ENCODE measurements around the gene LSAMP. TPM values are rescaled to one million over a fixed set of nuclear protein-coding genes. Genes with fewer than 3 reads are reported as not detected.

The LSAMP gene
- total and polyA plus RNA-seq, 2 donors (not counting 1 experiment from before 2014, with no cell fraction given) = not detected

GRCh38 chr3:115768661-115769060, 676.6 kb downstream of the LSAMP start:
- H3K36me3 ChIP-seq (replicated peaks in 1 of 2; ENCODE audit: control extremely low read depth in 1 of 2, control insufficient read depth in 1 of 2, extremely low read depth in 1 of 2, insufficient read depth in 2 of 2, low read length in 1 of 2) = no peaks in the 10 kb centered on the region
- no peak overlapping the region for H3K4me2 ChIP-seq (replicated peaks; ENCODE audit: low read depth, low read length, poor library complexity, severe bottlenecking)
- ChIA-PET CTCF (interaction anchor here (1.0 kb wide), 1 partner anchor 16 kb away, joined by 4 read pairs; no protein-coding TSS in a partner anchor), POLR2A (no interaction called here)
- H3K9ac ChIP-seq (ENCODE audit: low read length) = no peak overlapping the region
- no peak overlapping the region for H2AFZ ChIP-seq (ENCODE audit: insufficient read depth, low read depth, low read length, poor library complexity, severe bottlenecking)
- intact Hi-C loops (cut with micrococcal nuclease) = loop anchor here (10.0 kb wide), 1 partner anchor 54 kb away; no protein-coding TSS in a partner anchor
- 100% methylated on average over 1 of the region's 3 CpGs for WGBS (ENCODE audit: insufficient coverage)
- Mint-ChIP-seq H3K4me3 (no peak overlapping the region), H3K27ac (no peak overlapping the region), H3K9me3 (ENCODE audit: insufficient read depth) (no peaks in the 10 kb centered on the region), H3K4me1 (no peaks in the 10 kb centered on the region), H3K27me3 (peaks cover 25% of the 10 kb centered on the region)
- H3K27ac ChIP-seq (ENCODE audit: low read length in 2 of 2) = no peak overlapping the region
- no peaks in the 10 kb centered on the region for H3K4me1 ChIP-seq (ENCODE audit: control insufficient read depth in 2 of 2, insufficient read depth in 2 of 2, low read length in 2 of 2)
- H3K4me3 ChIP-seq (ENCODE audit: control extremely low read depth in 1 of 5, extremely low read depth in 1 of 5, insufficient read depth in 1 of 5, low read depth in 2 of 5, low read length in 4 of 5) = no peak overlapping the region
- no peaks in the 10 kb centered on the region for H4K20me1 ChIP-seq (ENCODE audit: control insufficient read depth, insufficient read depth, low read length, poor library complexity, severe bottlenecking)
- no peak for DNase-seq
- peaks cover 0 to 3% (median 0%) of the 10 kb centered on the region in 4 experiments for H3K27me3 ChIP-seq (replicated peaks in 1 of 4; ENCODE audit: control extremely low read depth in 1 of 4, control insufficient read depth in 3 of 4, insufficient read depth in 4 of 4, low read length in 3 of 4)
- no peaks in the 10 kb centered on the region for H3K9me3 ChIP-seq (ENCODE audit: control extremely low read depth in 1 of 3, control insufficient read depth in 2 of 3, insufficient read depth in 1 of 3, low read length in 2 of 3)
- no peak for ATAC-seq (ENCODE audit: low read depth)
- TF ChIP-seq CTCF (IDR thresholded peaks at IDR 0.05) (no peak), EZH2 (IDR thresholded peaks at IDR 0.05; ENCODE audit: borderline replicate concordance, insufficient read depth, low read depth, low read length, poor library complexity, severe bottlenecking) (no peak)
- H3K79me2 ChIP-seq (ENCODE audit: control insufficient read depth, insufficient read depth, low read length) = no peaks in the 10 kb centered on the region

GRCh38 chr3:115766587-115767482, 678.5 kb downstream of the LSAMP start:
- Mint-ChIP-seq H3K27me3 (peaks cover 18% of the 10 kb centered on the region), H3K4me1 (no peaks in the 10 kb centered on the region), H3K27ac (no peak overlapping the region), H3K9me3 (ENCODE audit: insufficient read depth) (no peaks in the 10 kb centered on the region), H3K4me3 (no peak overlapping the region)
- no peak for ATAC-seq (ENCODE audit: low read depth)
- POLR2A ChIA-PET = no interaction called here
- no peak for DNase-seq
- H3K79me2 ChIP-seq (ENCODE audit: control insufficient read depth, insufficient read depth, low read length) = no peaks in the 10 kb centered on the region
- WGBS (ENCODE audit: insufficient coverage) = 92% methylated on average over 4 of the region's 6 CpGs
- no peaks in the 10 kb centered on the region for H3K4me1 ChIP-seq (ENCODE audit: control insufficient read depth in 2 of 2, insufficient read depth in 2 of 2, low read length in 2 of 2)
- H3K4me2 ChIP-seq (replicated peaks; ENCODE audit: low read depth, low read length, poor library complexity, severe bottlenecking) = no peak overlapping the region
- CTCF ChIA-PET = interaction anchor here (1.0 kb wide), 1 partner anchor 9 kb away, joined by 3 read pairs; no protein-coding TSS in a partner anchor
- no peak overlapping the region for H3K4me3 ChIP-seq (ENCODE audit: control extremely low read depth in 1 of 5, extremely low read depth in 1 of 5, insufficient read depth in 1 of 5, low read depth in 2 of 5, low read length in 4 of 5)
- intact Hi-C loops (cut with micrococcal nuclease) = loop anchor here (10.0 kb wide), 1 partner anchor 52 kb away; no protein-coding TSS in a partner anchor
- H2AFZ ChIP-seq (ENCODE audit: insufficient read depth, low read depth, low read length, poor library complexity, severe bottlenecking) = no peak overlapping the region
- TF ChIP-seq EZH2 (IDR thresholded peaks at IDR 0.05; ENCODE audit: borderline replicate concordance, insufficient read depth, low read depth, low read length, poor library complexity, severe bottlenecking) = no peak
- no peak for TF ChIP-seq CTCF (IDR thresholded peaks at IDR 0.05)
- no peak overlapping the region for H3K9ac ChIP-seq (ENCODE audit: low read length)
- peaks cover 0 to 3% (median 0%) of the 10 kb centered on the region in 4 experiments for H3K27me3 ChIP-seq (replicated peaks in 1 of 4; ENCODE audit: control extremely low read depth in 1 of 4, control insufficient read depth in 3 of 4, insufficient read depth in 4 of 4, low read length in 3 of 4)
- no peaks in the 10 kb centered on the region for H3K36me3 ChIP-seq (replicated peaks in 1 of 2; ENCODE audit: control extremely low read depth in 1 of 2, control insufficient read depth in 1 of 2, extremely low read depth in 1 of 2, insufficient read depth in 2 of 2, low read length in 1 of 2)
- no peaks in the 10 kb centered on the region for H3K9me3 ChIP-seq (ENCODE audit: control extremely low read depth in 1 of 3, control insufficient read depth in 2 of 3, insufficient read depth in 1 of 3, low read length in 2 of 3)
- H3K27ac ChIP-seq (ENCODE audit: low read length in 2 of 2) = no peak overlapping the region
- H4K20me1 ChIP-seq (ENCODE audit: control insufficient read depth, insufficient read depth, low read length, poor library complexity, severe bottlenecking) = no peaks in the 10 kb centered on the region
